Measurements from ENCODE around the gene TPPP2. TPM values are rescaled to one million over a fixed set of nuclear protein-coding genes. Genes with fewer than 3 reads are reported as not detected.

The TPPP2 gene
- total RNA-seq, 2 experiments from 2014 or later, result not detected

DNA sequence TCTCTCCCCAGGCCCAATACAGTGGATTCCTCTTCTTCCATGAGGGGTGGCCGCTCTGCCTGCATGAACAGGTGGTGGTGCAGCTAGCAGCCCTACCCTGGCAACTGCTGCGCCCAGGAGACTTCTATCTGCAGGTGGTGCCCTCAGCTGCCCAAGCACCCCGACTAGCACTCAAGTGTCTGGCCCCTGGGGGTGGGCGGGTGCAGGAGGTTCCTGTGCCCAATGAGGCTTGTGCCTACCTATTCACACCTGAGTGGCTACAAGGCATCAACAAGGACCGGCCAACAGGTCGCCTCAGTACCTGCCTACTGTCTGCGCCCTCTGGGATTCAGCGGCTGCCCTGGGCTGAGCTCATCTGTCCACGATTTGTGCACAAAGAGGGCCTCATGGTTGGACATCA lies 43.9 kb downstream of the TPPP2 start:
- Mint-ChIP-seq H3K27ac (no peak overlapping the region), H3K9me3 (no peaks in the 10 kb centered on the region), H3K4me3 (no peak overlapping the region), H3K36me3 (ENCODE audit: low read depth) (no peaks in the 10 kb centered on the region), H3K27me3 (peaks cover 36% of the 10 kb centered on the region), H3K4me1 (ENCODE audit: low read depth) (peaks cover 27% of the 10 kb centered on the region)
- TF ChIP-seq, protein P1, sequence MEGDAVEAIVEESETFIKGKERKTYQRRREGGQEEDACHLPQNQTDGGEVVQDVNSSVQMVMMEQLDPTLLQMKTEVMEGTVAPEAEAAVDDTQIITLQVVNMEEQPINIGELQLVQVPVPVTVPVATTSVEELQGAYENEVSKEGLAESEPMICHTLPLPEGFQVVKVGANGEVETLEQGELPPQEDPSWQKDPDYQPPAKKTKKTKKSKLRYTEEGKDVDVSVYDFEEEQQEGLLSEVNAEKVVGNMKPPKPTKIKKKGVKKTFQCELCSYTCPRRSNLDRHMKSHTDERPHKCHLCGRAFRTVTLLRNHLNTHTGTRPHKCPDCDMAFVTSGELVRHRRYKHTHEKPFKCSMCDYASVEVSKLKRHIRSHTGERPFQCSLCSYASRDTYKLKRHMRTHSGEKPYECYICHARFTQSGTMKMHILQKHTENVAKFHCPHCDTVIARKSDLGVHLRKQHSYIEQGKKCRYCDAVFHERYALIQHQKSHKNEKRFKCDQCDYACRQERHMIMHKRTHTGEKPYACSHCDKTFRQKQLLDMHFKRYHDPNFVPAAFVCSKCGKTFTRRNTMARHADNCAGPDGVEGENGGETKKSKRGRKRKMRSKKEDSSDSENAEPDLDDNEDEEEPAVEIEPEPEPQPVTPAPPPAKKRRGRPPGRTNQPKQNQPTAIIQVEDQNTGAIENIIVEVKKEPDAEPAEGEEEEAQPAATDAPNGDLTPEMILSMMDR (IDR thresholded peaks at IDR 0.05), result no peak
- ChIA-PET CTCF (interaction anchor here (1.8 to 6.4 kb wide), 3 partner anchors 19 to 59 kb away, joined by 9 to 70 read pairs (median 32); no protein-coding TSS in a partner anchor), POLR2A (interaction anchor here (1.1 kb wide), 1 partner anchor 18 kb away, joined by 3 read pairs; no protein-coding TSS in a partner anchor)
- ATAC-seq (no peak), DNase-seq (no peak)
- intact Hi-C loops (cut with micrococcal nuclease), result no loop called here

DNA sequence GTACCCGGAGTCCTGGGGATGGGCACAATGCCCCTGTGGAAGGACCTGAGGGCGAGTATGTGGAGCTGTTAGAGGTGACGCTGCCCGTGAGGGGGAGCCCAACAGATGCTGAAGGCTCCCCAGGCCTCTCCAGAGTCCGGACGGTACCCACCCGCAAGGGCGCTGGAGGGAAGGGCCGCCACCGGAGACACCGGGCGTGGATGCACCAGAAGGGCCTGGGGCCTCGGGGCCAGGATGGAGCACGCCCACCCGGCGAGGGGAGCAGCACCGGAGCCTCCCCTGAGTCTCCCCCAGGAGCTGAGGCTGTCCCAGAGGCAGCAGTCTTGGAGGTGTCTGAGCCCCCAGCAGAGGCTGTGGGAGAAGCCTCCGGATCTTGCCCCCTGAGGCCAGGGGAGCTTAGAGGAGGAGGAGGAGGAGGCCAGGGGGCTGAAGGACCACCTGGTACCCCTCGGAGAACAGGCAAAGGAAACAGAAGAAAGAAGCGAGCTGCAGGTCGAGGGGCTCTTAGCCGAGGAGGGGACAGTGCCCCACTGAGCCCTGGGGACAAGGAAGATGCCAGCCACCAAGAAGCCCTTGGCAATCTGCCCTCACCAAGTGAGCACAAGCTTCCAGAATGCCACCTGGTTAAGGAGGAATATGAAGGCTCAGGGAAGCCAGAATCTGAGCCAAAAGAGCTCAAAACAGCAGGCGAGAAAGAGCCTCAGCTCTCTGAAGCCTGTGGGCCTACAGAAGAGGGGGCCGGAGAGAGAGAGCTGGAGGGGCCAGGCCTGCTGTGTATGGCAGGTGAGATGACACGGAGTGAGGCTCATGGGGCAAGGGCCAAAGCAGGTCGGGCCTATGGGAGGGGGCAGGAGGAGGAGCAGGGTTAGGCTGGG lies 44.6 kb downstream of the TPPP2 start:
- intact Hi-C loops (cut with micrococcal nuclease), result no loop called here
- TF ChIP-seq, protein P1 (IDR thresholded peaks at IDR 0.05), result no peak
- ATAC-seq, result no peak

DNA sequence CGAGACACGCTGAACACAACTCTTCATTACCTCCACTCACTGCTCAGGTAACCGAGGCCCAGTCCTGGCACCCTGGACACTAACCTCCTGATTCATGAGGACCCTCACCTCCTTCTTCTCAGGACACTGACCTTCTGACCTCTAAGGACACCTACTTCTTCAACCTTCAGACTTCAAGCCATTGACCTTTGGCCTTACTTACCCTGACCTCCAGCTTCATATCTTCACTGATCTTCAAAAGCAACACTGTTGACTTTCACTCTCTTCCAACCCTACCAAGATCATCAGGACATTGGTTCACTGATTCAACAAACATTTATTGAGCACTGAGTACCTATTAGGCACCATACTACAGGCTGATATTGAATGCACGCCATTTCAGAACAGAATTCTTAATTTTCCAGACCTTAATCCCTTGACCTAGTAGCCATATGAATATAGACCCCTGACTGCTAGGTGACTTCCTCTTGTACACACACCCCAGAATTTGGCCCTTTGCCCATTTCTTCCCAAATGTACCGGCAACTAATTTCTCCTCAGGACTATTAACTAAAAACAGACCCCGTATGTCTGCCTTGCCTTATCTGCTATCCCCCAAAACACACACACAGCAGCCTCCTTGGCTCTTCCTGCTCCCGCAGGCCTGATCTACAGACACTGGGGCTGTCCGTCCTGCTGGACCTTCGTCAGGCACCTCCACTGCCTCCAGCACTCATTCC lies 45.9 kb downstream of the TPPP2 start:
- intact Hi-C loops (cut with micrococcal nuclease), result no loop called here
- Mint-ChIP-seq H3K4me1 (ENCODE audit: low read depth) (peaks cover 13% of the 10 kb centered on the region), H3K27me3 (peaks cover 22% of the 10 kb centered on the region), H3K36me3 (ENCODE audit: low read depth) (no peaks in the 10 kb centered on the region), H3K4me3 (no peak overlapping the region), H3K27ac (no peak overlapping the region), H3K9me3 (no peaks in the 10 kb centered on the region)
- CTCF ChIA-PET, result interaction anchor here (1.6 to 6.4 kb wide), 2 partner anchors 17 to 61 kb away, joined by 4 to 70 read pairs; no protein-coding TSS in a partner anchor
- no peak for DNase-seq
- TF ChIP-seq, protein P1 (IDR thresholded peaks at IDR 0.05), result no peak
- ATAC-seq, result no peak
- POLR2A ChIA-PET, result no interaction called here

More for the DNA sequence above, 44.6 kb downstream of the TPPP2 start:
- Mint-ChIP-seq H3K27ac (no peak overlapping the region), H3K4me1 (ENCODE audit: low read depth) (peaks cover 20% of the 10 kb centered on the region), H3K36me3 (ENCODE audit: low read depth) (no peaks in the 10 kb centered on the region), H3K27me3 (peaks cover 29% of the 10 kb centered on the region), H3K9me3 (no peaks in the 10 kb centered on the region), H3K4me3 (no peak overlapping the region)
- DNase-seq, result no peak
- POLR2A ChIA-PET, result interaction anchor here (1.1 kb wide), 1 partner anchor 18 kb away, joined by 3 read pairs; no protein-coding TSS in a partner anchor
- CTCF ChIA-PET, result interaction anchor here (1.6 to 6.4 kb wide), 3 partner anchors 19 to 60 kb away, joined by 4 to 70 read pairs (median 9); no protein-coding TSS in a partner anchor

DNA sequence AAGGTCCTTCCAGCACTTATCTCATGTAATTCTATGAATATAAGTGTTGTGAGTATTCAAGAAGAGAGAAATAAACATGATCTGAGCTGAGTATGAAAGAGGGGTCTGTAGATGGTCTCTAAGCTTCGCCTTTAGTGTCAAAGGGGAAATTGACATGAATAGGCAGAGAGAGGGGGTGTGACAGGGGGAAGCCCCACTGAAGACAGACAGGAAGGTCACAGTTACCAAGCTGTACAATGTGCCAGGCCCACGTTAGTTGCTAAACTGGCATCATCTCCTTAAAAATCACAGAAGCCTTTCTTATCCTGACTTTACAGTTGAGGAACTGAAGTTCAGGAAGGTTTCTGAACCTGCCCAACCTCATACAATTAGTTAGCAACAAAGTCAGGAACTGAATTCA lies 47.7 kb downstream of the TPPP2 start:
- Mint-ChIP-seq H3K4me3 (no peak overlapping the region), H3K36me3 (ENCODE audit: low read depth) (no peaks in the 10 kb centered on the region), H3K9me3 (no peaks in the 10 kb centered on the region), H3K27ac (no peak overlapping the region), H3K4me1 (ENCODE audit: low read depth) (no peaks in the 10 kb centered on the region), H3K27me3 (peaks cover 7% of the 10 kb centered on the region)
- ChIA-PET POLR2A (interaction anchor here (0.7 kb wide), 1 partner anchor 15 kb away, joined by 3 read pairs; no protein-coding TSS in a partner anchor), CTCF (interaction anchor here (0.6 to 4.9 kb wide), 5 partner anchors 9 to 63 kb away, joined by 3 to 20 read pairs (median 13); no protein-coding TSS in a partner anchor)
- DNase-seq (no peak), ATAC-seq (peak; percentile 53)
- TF ChIP-seq, protein P1 (IDR thresholded peaks at IDR 0.05), result no peak
- intact Hi-C loops (cut with micrococcal nuclease), result no loop called here

Measured in activated CD8-positive, alpha-beta T cell treated with anti-CD3 and anti-CD28 coated beads for 36 hours (primary cell).